ENCODE data around the gene FAM184A.
"Not testable (repeated sequence)": the region's sequence is repeated elsewhere in the genome, so short reads cannot be mapped to it uniquely, and the experiment has no call there.

FAM184A gene

DNA sequence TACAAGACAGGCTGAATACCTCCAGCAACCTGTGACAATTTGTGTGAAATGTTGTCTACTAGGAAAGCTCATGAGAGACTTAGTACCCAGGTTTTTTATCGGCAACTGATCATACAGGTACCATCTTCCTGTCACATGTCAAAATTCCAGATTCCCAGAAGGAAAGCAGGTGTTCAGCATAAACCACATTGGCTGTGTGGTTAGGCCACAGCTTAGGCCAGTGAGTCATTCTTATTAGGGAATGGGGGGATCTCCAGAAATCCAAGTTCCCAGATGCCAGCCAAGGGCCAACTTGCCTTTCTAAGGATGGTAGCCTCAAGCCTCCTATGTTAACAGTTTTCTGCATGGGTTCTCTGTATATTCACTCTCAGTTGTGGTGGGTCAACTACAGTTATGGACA, 65.9 kb downstream of the FAM184A start:
- DNase-seq (ENCODE audit: low read depth in 2 of 2) = no peak

- not testable (repeated sequence) for DNase-seq (ENCODE audit: low read depth in 2 of 2)
Measured at GRCh38 chr6:119009266-119009665, 69.2 kb downstream of the FAM184A start.

- DNase-seq (ENCODE audit: low read depth in 2 of 2) = no peak
Measured at GRCh38 chr6:119006974-119007373, 71.5 kb downstream of the FAM184A start.

DNA sequence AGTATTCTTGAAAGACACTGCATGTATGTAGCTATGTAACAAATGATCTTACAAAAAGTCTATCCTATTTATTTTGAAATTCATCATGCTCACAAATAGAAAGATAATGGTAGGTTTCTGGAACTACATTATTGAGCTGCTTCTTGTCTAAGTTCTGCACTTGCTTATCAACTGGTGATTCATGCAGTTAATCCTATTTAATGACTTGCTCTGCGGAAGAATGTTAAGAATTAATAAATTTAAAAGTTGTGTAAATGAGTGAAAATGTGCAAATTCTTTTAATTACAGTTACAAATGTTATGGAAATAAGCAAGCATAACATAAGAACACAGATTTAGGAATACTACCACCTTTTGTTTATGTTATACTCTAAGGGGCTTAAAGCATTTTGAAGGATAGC, 76.4 kb downstream of the FAM184A start:
- no peak for DNase-seq (ENCODE audit: low read depth in 2 of 2)

DNA sequence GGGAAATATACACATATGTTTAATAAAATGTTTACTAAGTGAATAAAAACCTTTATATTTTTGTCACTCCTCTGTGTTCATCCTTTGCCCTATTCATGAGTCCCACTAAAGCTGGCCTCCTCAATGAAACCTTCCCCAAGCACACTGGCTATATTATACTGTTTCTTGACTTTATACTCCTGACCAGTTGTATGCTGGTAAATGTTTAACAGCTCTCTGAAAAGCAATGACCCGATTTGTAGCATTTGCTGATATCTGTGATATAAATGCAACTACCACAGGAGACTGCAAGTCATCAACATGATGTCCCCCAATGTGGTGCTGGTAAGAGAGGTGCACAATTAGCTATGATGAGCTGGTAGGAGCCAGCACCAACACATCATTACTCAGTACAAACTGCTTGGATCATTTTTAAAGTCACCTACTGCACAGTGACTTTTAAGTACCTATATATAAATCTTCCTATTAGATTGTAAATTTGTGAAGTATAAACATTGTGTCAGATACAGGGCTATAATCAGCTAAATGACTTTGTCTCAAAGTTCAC, 78.9 kb downstream of the FAM184A start:
- DNase-seq (ENCODE audit: low read depth in 2 of 2) = no peak

DNA sequence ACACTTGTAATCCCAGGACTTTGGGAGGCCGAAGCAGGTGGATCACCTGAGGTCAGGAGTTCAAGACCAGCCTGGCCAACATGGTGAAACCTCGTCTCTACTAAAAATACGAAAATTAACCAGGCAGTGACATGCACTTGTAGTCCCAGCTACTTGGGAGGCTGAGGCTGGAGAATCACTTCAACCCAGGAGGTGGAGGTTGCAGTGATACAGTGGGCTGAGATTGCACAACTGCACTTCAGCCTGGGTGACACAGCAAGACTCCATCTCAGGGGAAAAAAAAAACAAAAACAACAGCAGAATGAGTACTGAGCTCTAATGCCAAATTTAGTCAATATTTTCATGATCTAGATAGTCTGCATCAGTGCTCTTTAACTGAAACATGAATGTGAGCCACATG, 81.0 kb downstream of the FAM184A start:
- not testable (repeated sequence) for DNase-seq (ENCODE audit: low read depth in 2 of 2)

DNA sequence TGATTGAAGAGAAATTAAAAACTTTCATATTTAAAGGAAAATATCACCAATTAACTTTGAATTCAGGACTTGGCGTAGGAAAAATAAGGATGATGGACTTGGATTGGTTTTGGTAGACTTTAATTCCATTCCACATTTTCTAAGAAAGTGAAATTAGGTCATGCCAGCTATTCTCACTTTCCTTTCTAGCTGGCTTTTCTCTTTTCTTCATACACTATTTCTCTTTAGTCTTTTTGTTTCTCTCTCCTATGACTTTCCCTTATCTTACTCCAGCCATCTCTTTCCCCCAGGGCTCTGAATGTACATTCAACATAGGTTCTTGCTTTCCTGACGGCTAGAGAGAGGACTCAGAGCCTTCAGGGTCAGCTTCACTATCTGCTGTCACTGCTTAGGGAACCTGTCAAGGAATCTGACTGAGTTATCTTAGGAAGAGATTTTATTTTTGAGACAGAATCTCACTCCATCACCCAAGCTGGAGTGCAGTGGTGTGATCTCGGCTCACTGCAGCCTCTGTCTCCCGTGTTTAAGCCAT, 82.1 kb downstream of the FAM184A start:
- no peak for DNase-seq (ENCODE audit: low read depth in 2 of 2)

DNA sequence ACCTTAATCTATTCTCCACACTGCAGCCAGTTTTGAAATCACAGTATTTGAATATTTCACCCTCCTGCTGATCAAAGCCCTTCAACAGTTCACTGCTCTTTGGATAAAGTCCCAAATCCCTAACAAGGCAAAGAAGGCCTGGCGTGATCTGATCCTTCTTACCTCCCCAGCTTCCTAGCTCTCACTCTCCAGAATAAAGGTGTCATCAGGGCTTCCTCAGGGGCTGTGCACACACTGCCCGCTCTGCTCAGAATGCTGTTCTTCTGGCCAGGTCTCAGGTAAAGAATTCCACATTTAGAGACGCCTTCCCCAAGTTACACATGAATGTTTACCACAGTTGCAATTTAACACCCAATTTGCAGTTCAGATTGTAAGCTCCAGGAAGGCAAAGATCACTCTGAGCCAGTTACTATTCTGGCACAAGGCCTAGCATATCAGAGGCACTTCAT, 84.6 kb downstream of the FAM184A start:
- no peak for DNase-seq (ENCODE audit: low read depth in 2 of 2)

GRCh38 chr6:118993358-118993757, 85.1 kb downstream of the FAM184A start:
- DNase-seq (ENCODE audit: low read depth in 2 of 2) = no peak

GRCh38 chr6:118992186-118992795, 86.2 kb downstream of the FAM184A start:
- no peak for DNase-seq (ENCODE audit: low read depth in 2 of 2)

GRCh38 chr6:118986312-118986711, 92.2 kb downstream of the FAM184A start:
- DNase-seq (ENCODE audit: low read depth in 2 of 2) = no peak

DNA sequence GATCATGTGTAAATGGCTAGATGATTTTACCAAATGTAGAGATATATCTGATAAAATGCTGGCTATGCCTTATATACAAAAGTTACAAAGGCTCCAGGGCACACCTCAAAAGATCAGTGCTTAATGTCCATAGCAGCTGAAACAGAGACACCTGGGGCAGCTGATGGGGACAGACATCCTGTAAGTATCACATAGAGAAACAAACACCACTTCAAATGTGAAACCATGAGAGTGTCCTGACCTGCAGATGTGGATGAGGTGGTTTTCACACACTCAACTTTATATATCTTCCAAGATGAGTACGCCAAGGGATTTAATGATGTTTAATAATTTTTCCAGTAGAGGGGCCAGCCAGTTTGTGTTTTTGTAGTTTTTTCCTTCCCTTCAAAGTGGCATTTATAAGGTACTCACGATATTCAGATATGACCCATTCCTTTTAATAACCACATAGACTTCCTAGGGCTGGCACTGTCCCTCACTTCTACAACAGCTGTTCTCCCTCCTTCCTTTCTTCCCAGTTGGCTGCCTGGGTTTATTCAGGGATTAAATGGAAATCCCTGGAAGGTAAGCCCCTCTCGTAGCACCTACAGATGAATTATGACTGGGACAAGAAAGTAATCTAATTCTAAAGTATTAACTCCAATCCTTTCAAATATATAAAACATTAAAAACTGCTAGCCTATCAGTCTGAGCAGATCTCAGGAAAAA, 93.2 kb downstream of the FAM184A start:
- DNase-seq (ENCODE audit: low read depth in 2 of 2) = no peak

DNA sequence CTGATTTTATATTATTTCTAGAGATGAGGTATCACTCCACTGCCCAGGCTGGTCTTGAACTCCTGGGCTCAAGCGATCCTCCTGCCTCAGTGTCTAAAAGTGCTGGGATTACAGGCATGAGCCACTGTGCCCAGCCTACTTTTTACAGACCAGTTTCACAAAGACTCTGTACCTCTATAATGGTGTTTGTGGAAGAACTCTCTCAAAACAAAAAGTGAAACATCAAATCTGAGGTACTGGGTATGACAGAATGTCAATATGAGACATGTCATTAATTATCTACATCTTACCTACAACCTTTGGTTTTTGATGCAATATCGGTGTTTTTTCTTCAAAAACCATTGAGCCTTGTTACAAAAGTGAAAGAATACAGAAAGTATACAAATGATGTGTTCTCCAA, 94.1 kb downstream of the FAM184A start:
- no peak for DNase-seq (ENCODE audit: low read depth in 2 of 2)

DNA sequence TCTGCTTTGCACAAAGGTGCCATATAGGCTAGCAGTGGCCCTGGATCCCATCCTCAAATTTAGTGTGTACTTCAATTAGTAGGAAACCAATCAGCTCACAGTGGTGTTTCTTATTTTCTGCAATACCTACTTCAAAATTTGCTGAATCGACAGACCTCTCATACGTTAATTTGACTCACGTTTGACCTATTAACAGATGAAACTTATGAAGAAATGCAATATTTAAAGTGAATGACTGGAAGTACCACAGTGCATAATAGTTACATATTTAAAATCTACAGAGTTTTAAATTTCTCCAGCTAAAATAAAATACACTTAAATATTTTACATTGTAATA, 95.9 kb downstream of the FAM184A start:
- no peak for DNase-seq (ENCODE audit: low read depth in 2 of 2)

GRCh38 chr6:118981884-118982574, 96.4 kb downstream of the FAM184A start:
- DNase-seq (ENCODE audit: low read depth in 2 of 2) = no peak

GRCh38 chr6:118980063-118980462, 98.4 kb downstream of the FAM184A start:
- DNase-seq (ENCODE audit: low read depth in 2 of 2) = no peak

DNA sequence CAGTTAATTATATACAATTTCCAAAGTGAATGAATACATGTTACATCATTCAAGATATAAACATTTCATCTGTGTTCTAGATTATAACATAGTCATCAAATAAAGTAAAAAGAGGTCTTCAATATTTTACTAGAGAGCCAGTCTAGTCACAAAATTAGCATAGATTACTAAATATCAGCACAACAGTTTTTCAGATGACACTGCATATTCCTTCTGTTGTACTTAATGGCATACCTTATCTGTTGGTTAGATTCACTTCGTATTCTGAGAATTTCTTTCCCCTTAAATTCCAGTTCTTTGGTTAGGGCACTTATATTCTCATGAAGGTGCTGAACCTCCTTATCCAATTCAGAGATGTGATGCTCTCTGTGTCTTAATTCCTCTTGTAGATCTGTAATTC, 103.7 kb downstream of the FAM184A start:
- DNase-seq (ENCODE audit: low read depth in 2 of 2) = no peak

DNA sequence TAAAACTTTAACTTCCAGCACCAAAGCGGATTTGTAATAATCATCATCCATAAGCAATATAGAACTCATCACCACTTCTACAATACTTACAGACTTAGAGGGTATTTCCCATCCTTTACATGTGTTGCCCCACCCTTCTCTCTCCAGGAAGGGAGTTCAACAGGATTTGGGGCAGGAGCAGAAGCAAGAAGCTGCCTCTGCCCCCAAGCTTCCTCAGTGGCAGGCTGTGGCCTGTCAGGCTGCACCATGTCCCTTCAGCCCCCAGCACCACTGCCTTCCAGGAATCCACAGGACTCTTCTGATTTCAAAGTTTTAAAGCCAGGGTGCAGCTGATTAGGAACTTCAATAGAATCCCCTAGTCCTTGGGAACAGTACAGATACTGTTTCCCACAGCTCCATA, 106.8 kb downstream of the FAM184A start:
- no peak for DNase-seq (ENCODE audit: low read depth in 2 of 2)

GRCh38 chr6:118970866-118971265, 107.6 kb downstream of the FAM184A start:
- no peak for DNase-seq (ENCODE audit: low read depth in 2 of 2)

GRCh38 chr6:118968416-118968815, 110.0 kb downstream of the FAM184A start:
- no peak for DNase-seq (ENCODE audit: low read depth in 2 of 2)

DNA sequence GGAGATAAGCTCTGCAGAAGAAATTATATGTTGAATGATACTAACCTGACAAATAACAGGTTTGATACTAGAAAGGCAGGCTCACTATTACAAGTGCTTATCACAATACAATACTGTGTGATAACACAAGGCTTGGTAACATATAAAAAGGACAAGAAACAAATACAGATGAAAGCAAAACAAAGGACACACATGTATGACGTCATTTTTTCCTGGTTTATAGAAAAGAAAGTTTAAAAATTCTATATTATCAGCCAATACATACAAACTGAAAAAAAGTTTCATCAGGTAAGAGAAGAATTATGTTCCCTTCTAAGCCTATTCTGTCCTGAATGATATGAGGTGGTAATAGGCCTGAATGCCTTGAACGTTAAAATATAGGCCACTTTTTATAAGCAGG, 111.2 kb downstream of the FAM184A start:
- DNase-seq (ENCODE audit: low read depth in 2 of 2) = no peak

DNA sequence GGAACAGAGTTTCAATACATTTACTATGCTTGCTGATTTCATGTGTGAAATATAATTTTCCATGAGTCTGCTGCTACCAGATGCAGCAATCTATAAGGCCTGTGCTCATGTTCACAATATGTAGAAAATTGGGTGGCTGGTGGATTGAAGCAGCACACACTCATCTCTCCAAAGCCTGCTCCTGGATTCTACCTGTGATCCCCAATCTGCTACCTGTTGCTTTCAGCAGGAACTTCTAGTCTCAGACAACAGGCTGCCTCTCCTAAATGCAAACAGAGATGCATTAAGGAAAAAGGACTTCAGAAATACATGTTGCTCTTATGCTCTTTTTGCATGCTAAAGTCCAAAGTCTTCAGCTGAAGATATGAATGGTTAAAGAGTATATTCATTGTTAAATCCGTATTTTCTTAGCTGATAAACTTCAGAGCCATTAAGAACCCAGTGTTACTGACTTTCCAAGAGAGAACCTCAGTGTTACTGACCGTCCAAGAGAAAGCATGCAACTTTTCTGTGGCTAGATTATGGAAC, 112.6 kb downstream of the FAM184A start:
- DNase-seq (ENCODE audit: low read depth in 2 of 2) = no peak

Measured in stimulated activated CD8-positive, alpha-beta memory T cell treated with anti-CD3 and anti-CD28 coated beads, Interleukin-2, amount 100 ng/mL, for 48 hours (primary cell).